ENCODE results near the gene ST6GALNAC6.
A peak's percentile ranks its signal among the peaks of the same experiment; 100 is the strongest.

Gene ST6GALNAC6

DNA sequence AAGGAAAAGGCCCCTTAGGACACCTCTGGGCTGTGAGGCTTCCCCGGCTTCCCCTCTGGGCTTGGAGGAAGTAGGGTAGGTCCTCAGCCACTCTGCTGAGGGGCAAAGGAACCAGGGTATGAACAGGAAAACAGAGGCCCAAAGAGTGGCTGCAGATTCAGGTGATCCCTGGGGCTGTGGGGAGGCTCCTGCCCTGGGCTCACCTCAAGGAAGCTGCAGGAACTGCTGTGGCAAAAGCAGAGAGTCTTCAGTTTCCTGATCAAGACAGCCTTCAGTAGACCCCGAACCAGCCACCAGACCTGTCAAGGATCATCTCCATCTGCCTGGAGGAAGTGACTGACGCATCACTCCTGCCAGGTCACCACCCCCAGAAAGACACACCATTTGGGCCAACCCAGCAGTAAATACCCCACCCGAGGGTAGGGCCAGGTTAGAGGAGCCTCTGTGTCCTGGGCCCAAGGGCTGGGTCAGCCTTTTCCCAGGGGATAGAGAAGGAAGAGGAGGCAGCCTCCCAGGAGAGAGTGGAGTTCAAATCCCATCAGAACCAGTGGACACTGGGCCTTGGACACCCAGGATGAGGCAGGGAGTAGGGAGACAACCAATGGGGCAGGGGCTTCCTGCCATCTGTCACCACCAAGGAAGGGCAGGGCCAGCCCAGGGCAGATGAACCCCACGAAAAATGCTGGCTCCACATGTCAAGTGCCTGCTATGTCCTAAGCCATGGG lies 5.8 kb upstream of the ST6GALNAC6 start:
- H3K27ac Mint-ChIP-seq: peak overlapping the region; percentile 99 to 100 (median 99)
- no peaks in the 10 kb centered on the region for H3K36me3 Mint-ChIP-seq (ENCODE audit: low read depth)
- H3K4me1 Mint-ChIP-seq: peaks cover 34% of the 10 kb centered on the region
- TF ChIP-seq, protein P1, sequence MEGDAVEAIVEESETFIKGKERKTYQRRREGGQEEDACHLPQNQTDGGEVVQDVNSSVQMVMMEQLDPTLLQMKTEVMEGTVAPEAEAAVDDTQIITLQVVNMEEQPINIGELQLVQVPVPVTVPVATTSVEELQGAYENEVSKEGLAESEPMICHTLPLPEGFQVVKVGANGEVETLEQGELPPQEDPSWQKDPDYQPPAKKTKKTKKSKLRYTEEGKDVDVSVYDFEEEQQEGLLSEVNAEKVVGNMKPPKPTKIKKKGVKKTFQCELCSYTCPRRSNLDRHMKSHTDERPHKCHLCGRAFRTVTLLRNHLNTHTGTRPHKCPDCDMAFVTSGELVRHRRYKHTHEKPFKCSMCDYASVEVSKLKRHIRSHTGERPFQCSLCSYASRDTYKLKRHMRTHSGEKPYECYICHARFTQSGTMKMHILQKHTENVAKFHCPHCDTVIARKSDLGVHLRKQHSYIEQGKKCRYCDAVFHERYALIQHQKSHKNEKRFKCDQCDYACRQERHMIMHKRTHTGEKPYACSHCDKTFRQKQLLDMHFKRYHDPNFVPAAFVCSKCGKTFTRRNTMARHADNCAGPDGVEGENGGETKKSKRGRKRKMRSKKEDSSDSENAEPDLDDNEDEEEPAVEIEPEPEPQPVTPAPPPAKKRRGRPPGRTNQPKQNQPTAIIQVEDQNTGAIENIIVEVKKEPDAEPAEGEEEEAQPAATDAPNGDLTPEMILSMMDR (IDR thresholded peaks at IDR 0.05; ENCODE audit: unreplicated experiment in 3 of 3): no peak
- no peaks in the 10 kb centered on the region for H3K27me3 Mint-ChIP-seq (ENCODE audit: low read depth)
- H3K9me3 Mint-ChIP-seq: no peaks in the 10 kb centered on the region
- H3K4me3 Mint-ChIP-seq: peak overlapping the region in 1 of 3 experiments; percentile 76

DNA sequence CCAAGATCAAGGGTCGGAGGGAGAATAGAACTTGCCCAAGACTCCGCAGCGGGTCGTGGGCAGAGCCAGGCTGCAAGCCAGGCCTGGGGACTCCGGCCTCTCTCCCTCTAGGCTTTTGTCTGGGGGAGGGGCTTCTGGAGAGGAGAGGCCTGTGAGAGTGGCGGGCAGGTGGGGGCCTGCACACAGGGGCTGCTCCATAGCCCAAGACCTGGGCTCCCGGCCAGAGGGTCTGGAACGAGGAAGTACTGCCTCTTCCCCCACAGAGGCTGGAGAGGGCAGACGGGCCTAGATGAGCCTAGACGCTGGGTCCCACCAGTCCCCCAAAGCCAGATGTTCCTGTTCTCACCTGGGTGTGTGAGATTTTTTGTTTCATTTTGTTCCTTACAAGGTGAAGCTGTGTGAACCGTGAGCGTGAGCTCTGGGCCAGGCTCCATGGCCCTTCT lies 5.2 kb upstream of the ST6GALNAC6 start:
- Mint-ChIP-seq H3K27me3 (ENCODE audit: low read depth) (no peaks in the 10 kb centered on the region), H3K4me1 (peaks cover 34% of the 10 kb centered on the region), H3K9me3 (no peaks in the 10 kb centered on the region), H3K36me3 (ENCODE audit: low read depth) (no peaks in the 10 kb centered on the region), H3K4me3 (peak overlapping the region; percentile 60 to 76 (median 68)), H3K27ac (peak overlapping the region; percentile 99 to 100 (median 99))
- TF ChIP-seq, protein P1 (IDR thresholded peaks at IDR 0.05; ENCODE audit: unreplicated experiment in 3 of 3): no peak

DNA sequence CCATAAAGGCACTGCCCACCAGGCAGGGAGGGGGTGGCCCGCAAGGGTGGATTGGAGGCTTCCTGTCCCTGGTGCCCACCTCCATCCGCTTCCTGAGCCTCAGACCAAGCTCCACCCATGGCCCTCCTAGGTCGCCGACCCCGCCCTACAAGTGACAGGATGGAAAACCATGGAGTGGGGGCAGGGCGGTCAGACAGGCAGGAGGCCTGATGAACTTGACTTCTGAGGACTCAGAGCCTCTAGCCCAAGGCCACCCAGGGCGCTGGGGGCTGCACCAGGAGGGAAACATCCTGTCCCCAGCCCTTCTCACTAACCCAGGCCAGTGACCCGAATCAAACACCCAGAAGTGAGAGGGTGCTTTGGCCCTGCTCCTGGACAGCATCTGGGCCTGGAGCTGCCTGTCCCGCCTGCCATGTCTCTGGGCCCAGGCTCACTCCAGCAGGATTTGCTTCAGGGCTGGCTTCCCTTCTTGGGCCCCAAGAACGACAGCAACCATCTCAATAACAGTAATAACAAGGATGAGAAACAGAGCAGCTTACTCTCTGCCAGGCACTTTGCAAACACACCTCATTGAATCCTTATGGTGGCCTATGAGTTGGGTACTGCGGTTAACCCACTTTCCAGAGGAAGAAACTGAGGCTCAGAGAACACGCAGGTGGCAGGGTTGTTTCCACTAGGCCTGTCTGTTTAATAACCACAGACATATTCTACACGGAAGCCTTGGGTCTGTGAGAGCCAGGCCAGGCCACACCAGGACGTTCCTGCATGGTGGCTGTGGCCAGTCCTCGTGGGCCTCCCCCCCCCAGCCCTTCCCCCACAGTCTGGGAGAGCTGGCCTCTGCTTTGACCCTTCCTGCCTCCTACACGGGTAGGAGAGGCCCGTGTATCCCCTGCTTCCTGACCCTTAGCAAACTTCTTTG lies 4.4 kb upstream of the ST6GALNAC6 start:
- Mint-ChIP-seq H3K9me3 (no peaks in the 10 kb centered on the region), H3K4me3 (peak overlapping the region; percentile 60 to 76 (median 68)), H3K27me3 (ENCODE audit: low read depth) (no peaks in the 10 kb centered on the region), H3K36me3 (ENCODE audit: low read depth) (no peaks in the 10 kb centered on the region), H3K4me1 (peaks cover 34% of the 10 kb centered on the region), H3K27ac (peak overlapping the region; percentile 99 to 100 (median 99))
- TF ChIP-seq, protein P1 (IDR thresholded peaks at IDR 0.05; ENCODE audit: unreplicated experiment in 3 of 3): no peak

DNA sequence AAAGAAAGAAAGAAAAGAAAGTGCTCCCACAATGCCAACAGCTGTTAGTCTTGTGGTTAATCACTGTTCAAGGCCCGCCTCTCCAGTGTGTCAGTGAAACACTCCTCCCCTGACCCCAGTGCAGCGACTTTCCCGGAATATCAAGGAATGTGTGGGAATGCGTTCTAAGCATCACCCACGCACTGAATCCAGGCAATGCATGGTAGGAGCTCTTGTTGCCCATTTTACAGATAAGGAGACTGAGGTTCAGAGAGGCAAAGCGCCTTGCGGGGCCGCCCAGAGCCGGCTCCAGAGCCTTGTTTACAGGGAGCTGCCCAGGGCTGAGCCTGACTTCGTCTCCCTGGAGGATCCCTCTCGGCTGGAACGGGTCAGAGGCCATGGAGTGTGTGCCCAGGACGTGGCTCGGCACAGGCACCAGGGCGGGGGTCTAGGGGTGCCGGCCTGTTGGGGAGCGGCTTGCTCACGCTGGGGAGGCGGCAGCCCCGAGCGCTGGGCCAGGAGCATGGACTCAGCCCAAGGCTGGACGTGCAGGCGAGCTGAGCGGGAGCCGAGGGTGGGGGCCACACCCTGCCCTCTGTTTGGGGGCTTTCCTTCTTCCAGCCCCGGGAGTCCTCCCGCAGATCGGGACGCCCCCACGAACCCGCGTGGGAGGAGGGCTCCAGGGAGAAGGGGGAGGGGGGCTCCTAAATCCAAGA lies 823 bp downstream of the ST6GALNAC6 start:
- H3K9me3 Mint-ChIP-seq: no peaks in the 10 kb centered on the region
- H3K27me3 Mint-ChIP-seq (ENCODE audit: low read depth): no peaks in the 10 kb centered on the region
- H3K27ac Mint-ChIP-seq: peak overlapping the region; percentile 98 to 100 (median 99)
- H3K4me3 Mint-ChIP-seq: peak overlapping the region; percentile 95 to 100 (median 97)
- H3K36me3 Mint-ChIP-seq (ENCODE audit: low read depth): peaks cover 36% of the 10 kb centered on the region
- H3K4me1 Mint-ChIP-seq: peaks cover 26% of the 10 kb centered on the region
- TF ChIP-seq, protein P1 (IDR thresholded peaks at IDR 0.05; ENCODE audit: unreplicated experiment in 3 of 3): no peak

DNA sequence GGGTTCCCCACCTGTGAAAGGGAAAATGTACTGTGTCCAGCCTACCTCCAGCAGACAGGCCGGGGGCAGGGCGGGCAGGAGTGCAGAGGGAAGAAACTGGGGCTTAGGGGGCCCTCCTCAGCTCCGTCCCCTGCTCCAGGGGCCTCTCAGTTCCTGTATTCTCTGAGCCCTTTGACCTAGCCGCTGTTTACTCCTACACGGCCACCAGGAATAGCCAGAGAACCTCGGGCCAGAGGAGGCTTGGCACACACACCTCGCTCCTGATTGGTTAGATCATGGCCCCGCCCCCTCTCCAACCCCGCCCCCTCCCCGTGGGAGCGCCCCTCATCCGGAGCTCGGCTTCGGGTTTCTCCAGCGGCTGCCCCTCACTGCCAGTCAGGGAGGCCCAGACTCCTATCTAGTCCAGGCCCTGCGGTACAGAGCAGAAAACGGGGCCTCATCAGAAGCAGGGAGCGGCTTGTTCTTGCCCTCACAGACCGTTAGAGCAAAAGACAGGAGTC lies 2.2 kb downstream of the ST6GALNAC6 start:
- Mint-ChIP-seq H3K4me1 (peaks cover 21% of the 10 kb centered on the region), H3K27ac (peak overlapping the region; percentile 92 to 100 (median 92)), H3K4me3 (peak overlapping the region; percentile 77 to 95 (median 80)), H3K27me3 (ENCODE audit: low read depth) (no peaks in the 10 kb centered on the region), H3K9me3 (no peaks in the 10 kb centered on the region), H3K36me3 (ENCODE audit: low read depth) (peaks cover 50% of the 10 kb centered on the region)
- TF ChIP-seq, protein P1 (IDR thresholded peaks at IDR 0.05; ENCODE audit: unreplicated experiment in 3 of 3): no peak
